Peyer's patch (tissue), 4 donors: ENCODE measurements around the gene PHB1. TPM values are rescaled to one million over a fixed set of nuclear protein-coding genes. Genes with fewer than 3 reads are reported as not detected.

Source experiments
- DNase-seq, 3 donors: peaks; one replicate each; pipeline ENCODE4 v3.0.0-alpha.2; 2017 to 2019
- H3K27ac ChIP-seq, 4 donors: fragments of 200-600 bp; sonication (generic); one replicate each; pipeline ENCODE4 v1.5.1; 2016 to 2019
- H3K27me3 ChIP-seq, 2 donors: fragments of 200-600 bp; sonication (generic); one replicate each; pipeline ENCODE4 v1.5.1; 2019
- H3K36me3 ChIP-seq, 3 donors: fragments of 200-600 bp; sonication (generic); one replicate each; pipeline ENCODE4 v1.5.1; 2016 to 2019
- H3K4me1 ChIP-seq, 4 donors: fragments of 200-600 bp; sonication (generic); one replicate each; pipeline ENCODE4 v1.5.1; 2016 to 2019
- H3K4me3 ChIP-seq, 4 donors: fragments of 200-600 bp; sonication (generic); 1 replicate in 3 of 4; 2 replicates in 1 of 4; pipeline ENCODE4 v1.5.1; 2016 to 2019; ENCODE audit warnings: mild to moderate bottlenecking in 1 of 4
- H3K9me3 ChIP-seq, 4 donors: fragments of 200-600 bp; sonication (generic); one replicate each; pipeline ENCODE4 v1.5.1; 2016 to 2019; ENCODE audit warnings: mild to moderate bottlenecking in 1 of 4
- CTCF ChIP-seq, 6 experiments: fragments of 450-650 bp in 4 of 6; fragments of 200-600 bp in 2 of 6; sonication (generic) in 1 of 6; IDR thresholded peaks; one replicate each; pipeline ENCODE4 v1.5.1; 2017 to 2019; ENCODE audit warnings: antibody characterized with exemption in 6 of 6, mild to moderate bottlenecking in 3 of 6, moderate library complexity in 1 of 6
- POLR2A ChIP-seq, 2 donors: fragments of 450-650 bp; IDR thresholded peaks; one replicate each; pipeline ENCODE4 v1.5.1; 2017; ENCODE audit warnings: antibody characterized with exemption in 2 of 2, mild to moderate bottlenecking in 2 of 2, moderate library complexity in 2 of 2
- total RNA-seq, 4 donors: library from RNA; depleted of rRNA; stranded (reverse); fragments of >200 nt; gene quantifications; one replicate each; pipeline ENCODE4 v1.1.0, GENCODE V29; 2016

Gene PHB1
- total RNA-seq, 4 donors from 2014 or later = 59.5 to 75.9 (median 69.9) TPM

- Histone ChIP-seq H3K4me3 (no peak overlapping the region), H3K4me1 (no peaks in the 10 kb centered on the region), H3K9me3 (no peaks in the 10 kb centered on the region), H3K27ac (no peak overlapping the region), H3K27me3 (no peaks in the 10 kb centered on the region), H3K36me3 (no peaks in the 10 kb centered on the region)
- DNase-seq = no peak
- TF ChIP-seq CTCF (IDR thresholded peaks at IDR 0.05) = no peak
Measured at GRCh38 chr17:49457564-49458535, 43.2 kb upstream of the PHB1 start.

GRCh38 chr17:49456183-49456965, 41.7 kb upstream of the PHB1 start:
- H3K27me3 ChIP-seq = no peaks in the 10 kb centered on the region
- H3K4me1 ChIP-seq = no peaks in the 10 kb centered on the region
- no peak overlapping the region for H3K27ac ChIP-seq
- H3K4me3 ChIP-seq = no peak overlapping the region
- H3K36me3 ChIP-seq = no peaks in the 10 kb centered on the region
- no peaks in the 10 kb centered on the region for H3K9me3 ChIP-seq
- TF ChIP-seq CTCF (IDR thresholded peaks at IDR 0.05) = no peak
- no peak for TF ChIP-seq POLR2A (IDR thresholded peaks at IDR 0.05)
- DNase-seq = no peak

- Histone ChIP-seq H3K9me3 (no peaks in the 10 kb centered on the region), H3K36me3 (no peaks in the 10 kb centered on the region), H3K27me3 (no peaks in the 10 kb centered on the region), H3K4me1 (no peaks in the 10 kb centered on the region), H3K4me3 (no peak overlapping the region), H3K27ac (no peak overlapping the region)
- no peak for DNase-seq
- no peak for TF ChIP-seq POLR2A (IDR thresholded peaks at IDR 0.05)
- TF ChIP-seq CTCF (IDR thresholded peaks at IDR 0.05) = no peak
Measured at GRCh38 chr17:49455272-49455861, 40.7 kb upstream of the PHB1 start.

GRCh38 chr17:49454050-49454449, 39.4 kb upstream of the PHB1 start:
- Histone ChIP-seq H3K9me3 (no peaks in the 10 kb centered on the region), H3K27me3 (no peaks in the 10 kb centered on the region), H3K36me3 (no peaks in the 10 kb centered on the region), H3K4me1 (no peaks in the 10 kb centered on the region), H3K27ac (no peak overlapping the region), H3K4me3 (no peak overlapping the region)
- no peak for DNase-seq
- TF ChIP-seq CTCF (IDR thresholded peaks at IDR 0.05) (no peak), POLR2A (IDR thresholded peaks at IDR 0.05) (no peak)

GRCh38 chr17:49452661-49453060, 38.0 kb upstream of the PHB1 start:
- TF ChIP-seq CTCF (IDR thresholded peaks at IDR 0.05) (no peak), POLR2A (IDR thresholded peaks at IDR 0.05) (no peak)
- Histone ChIP-seq H3K4me3 (no peak overlapping the region), H3K9me3 (no peaks in the 10 kb centered on the region), H3K4me1 (no peaks in the 10 kb centered on the region), H3K27ac (no peak overlapping the region), H3K27me3 (no peaks in the 10 kb centered on the region), H3K36me3 (no peaks in the 10 kb centered on the region)
- no peak for DNase-seq
